NOMO-1 treated with DMSO at 0.1 percent for 48 hours (cell line): Measurements from ENCODE around the gene EEFSEC.

Source experiments
- DNase-seq: peaks from one replicate; lab custom pipeline; 2025; ENCODE audit not compliant: unreplicated experiment; lab: John Stamatoyannopoulos, UW

EEFSEC gene

GRCh38 chr3:128383316-128384235, 230.3 kb downstream of the EEFSEC start:
- DNase-seq, result no peak

DNA sequence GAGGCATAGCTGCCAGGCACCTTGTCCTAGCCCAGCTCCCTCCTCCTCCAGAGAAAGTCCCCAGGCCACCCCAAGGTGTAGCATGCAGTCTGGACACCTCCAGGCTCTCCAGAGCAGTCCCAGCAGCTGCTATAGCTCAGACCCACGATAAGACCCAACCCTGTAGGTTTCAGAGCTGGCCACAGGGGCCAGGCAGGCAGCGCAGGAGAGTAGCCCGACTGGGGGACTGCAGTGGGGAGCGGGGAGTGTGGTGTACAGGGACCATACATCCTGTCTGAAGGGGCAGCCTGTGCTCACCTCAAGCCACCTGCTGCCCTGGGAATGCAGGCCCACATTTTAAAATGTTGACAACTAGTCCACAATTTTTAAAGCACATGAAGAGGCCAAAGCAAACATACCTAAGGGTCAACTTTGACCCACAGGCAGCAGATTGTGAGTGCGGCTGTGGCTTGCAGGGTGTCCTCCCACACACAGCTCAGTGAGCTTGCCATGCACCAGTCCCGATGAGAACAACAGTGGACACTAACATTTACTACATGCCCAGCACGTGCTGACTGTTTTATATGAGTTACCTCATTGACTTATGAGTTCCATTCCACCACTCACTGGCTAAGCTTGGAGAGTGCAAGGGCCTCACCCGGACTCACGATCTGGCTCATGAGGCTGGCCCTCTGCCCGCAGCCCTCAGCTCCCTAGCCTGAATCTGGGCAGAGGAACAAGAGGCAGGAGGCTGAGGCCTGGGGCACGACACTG, 232.0 kb downstream of the EEFSEC start:
- DNase-seq, result no peak

- DNase-seq, result no peak
Observed at GRCh38 chr3:128388932-128389331, 235.7 kb downstream of the EEFSEC start.

GRCh38 chr3:128390867-128391266, 237.6 kb downstream of the EEFSEC start:
- no peak for DNase-seq

GRCh38 chr3:128392021-128392420, 238.7 kb downstream of the EEFSEC start:
- no peak for DNase-seq

DNA sequence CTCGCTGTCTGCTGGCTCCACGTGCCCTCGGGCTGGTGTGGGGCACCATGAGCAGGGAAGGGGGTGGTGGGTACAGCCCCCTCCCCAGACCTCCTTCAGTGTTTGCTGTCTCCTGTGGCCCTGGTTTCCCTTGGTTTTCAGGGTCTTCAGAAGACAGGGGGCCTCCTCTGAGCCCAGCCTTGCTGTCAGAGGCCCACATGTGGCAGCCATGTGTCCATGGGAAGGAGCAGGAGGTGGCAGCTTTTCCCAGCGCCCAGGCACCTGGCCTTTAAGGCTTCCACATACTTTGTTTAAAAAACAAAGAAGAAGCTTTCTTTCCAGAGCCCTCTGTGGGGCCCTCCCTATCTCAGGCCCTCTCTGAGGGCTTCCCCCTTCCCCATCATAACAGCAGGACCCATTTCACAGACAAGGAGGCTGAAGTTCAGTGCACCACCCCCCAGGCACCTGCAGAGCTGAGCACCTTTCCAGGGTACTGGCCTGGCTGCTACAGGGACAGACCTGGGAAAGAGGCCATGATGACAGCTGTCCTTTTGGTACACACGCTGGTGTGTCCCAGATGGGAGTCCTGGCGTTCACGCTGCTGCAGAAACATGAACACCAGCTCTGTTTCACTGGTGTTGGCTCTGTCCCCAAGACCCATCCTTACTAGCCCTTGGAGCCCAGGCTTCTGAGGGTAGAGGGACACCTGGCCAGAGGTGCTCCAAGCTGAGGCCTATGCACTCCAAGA, 239.7 kb downstream of the EEFSEC start:
- DNase-seq, result no peak

DNA sequence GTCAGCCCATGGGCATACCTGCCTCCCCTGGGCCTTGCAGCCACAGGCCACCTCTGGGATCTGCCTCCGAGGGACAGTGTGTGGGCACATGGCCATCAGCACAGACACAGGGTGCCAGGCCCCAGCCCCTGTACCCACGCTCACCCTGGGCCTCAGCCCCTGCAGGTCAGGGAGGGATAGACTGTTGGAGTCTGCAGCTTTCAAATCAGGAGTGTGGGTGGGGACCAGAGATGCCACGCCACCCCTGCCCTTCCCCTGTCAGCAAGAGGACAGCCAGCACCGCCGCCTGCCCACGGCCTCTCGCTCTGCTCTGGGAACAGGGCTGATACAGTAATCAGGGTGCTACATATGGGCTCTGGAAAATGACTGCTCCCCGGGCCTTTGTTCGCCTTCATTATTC, 240.8 kb downstream of the EEFSEC start:
- DNase-seq, result no peak

- no peak for DNase-seq
Observed at GRCh38 chr3:128395046-128395445, 241.8 kb downstream of the EEFSEC start.

DNA sequence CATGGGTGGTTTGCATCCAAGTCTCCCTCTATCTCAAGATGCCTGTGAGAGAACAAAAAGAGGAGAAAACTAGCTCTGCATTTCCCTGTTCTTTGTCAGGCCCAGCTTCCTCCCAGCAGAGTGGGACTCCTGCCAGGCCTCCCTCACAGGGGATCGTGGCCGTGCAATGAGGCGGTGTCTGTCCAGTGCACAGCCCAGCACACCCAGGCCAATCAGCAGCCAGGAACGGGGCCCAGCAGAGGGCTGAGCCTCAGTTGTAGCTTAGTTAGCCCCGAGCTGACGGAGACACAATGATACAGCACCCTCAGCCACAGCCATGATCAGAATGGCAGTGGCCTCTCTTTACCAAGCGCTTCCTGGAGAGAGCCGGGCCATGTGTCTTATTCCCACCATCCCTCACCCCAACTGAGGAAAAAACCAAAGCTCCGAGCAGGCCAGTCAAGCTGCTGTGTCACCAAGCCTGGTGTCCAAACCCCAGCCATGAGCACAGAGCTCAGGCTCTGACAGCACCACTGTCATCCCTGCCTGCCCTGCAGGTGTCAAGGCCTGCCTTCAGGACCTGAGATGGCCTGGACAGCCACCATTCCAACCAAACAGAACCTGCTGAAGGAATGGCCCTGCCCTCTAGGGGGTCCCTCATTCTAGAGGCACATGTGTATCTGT, 242.3 kb downstream of the EEFSEC start:
- DNase-seq, result no peak

DNA sequence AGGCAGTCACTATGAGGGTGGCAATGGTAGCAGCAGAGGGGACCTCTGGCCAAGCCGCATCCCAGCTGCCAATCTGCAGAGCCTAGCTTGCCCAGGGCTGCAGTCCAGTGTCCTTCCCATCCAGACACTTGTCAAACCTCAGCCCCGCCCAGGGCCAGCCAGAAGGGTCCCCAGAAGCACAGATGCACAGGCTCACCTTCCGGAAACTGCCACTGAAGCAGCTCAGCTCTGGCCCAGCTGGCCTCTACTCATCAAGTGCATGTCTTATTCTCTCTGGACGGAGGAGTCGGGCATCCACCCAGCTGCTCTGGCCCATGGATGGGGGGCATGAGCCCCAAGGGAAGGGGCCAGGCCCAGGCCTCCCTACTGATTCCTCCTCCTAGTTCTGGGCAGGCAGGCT, 244.2 kb downstream of the EEFSEC start:
- no peak for DNase-seq

- DNase-seq, result no peak
Observed at GRCh38 chr3:128398586-128398985, 245.3 kb downstream of the EEFSEC start.

DNA sequence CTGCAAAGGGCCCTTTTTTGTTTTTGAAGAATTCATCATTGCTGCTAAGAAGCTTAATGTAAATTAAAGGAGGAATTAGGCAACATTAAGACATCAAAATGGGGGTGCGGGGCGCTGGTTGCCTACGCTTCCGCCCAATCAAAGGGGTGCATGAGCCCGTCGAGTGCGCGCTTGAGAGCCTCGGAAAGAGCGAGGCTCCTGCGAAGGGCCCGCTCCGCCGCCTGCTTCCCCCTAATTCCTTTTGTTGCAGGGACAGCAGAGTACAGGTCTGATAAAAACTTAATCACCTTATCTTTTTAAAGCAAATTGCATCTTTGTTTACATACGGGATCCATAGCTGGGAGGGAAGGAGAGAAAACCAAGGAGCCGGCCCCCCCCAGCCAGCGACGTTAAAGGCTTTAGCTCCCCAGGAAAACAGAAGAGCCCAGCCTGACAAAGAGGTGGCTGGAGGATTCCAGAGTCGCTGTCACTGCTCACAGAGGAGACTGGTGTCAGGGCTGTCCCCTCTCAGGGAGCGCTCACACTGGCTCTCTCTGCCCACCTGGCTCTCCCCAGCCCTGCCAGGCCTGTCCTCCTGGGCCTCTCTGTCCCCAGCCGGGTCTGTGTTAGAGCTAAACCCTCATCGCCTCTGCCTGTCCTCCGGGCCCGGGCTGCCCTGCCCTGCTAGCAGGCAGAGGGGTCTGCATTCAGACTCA, 246.1 kb downstream of the EEFSEC start:
- no peak for DNase-seq

DNA sequence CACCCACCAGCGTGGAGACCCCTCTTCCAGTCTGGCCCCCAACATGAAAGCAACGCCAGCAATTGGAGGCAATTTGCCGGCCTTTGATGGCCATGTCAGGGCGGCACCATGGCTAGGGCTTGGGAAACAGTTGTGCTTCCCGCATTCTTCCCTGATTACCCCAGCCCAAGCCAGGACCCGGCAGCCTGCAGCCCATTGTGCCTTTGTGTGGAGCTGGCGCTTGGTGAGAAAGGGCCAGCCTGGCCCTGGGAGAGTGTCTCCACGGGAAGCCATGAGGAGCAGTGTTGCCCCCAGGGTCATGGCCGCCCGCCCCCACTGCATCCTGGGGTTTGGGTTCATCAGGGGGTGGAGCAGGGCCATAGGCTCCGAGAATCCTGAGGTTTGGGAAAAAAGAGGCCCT, 247.4 kb downstream of the EEFSEC start:
- no peak for DNase-seq

GRCh38 chr3:128402319-128402718, 249.0 kb downstream of the EEFSEC start:
- DNase-seq, result no peak

GRCh38 chr3:128402998-128403397, 249.7 kb downstream of the EEFSEC start:
- DNase-seq, result no peak

GRCh38 chr3:128404276-128405068, 251.2 kb downstream of the EEFSEC start:
- DNase-seq, result no peak

- DNase-seq, result no peak
Observed at GRCh38 chr3:128405554-128406277, 252.4 kb downstream of the EEFSEC start.

DNA sequence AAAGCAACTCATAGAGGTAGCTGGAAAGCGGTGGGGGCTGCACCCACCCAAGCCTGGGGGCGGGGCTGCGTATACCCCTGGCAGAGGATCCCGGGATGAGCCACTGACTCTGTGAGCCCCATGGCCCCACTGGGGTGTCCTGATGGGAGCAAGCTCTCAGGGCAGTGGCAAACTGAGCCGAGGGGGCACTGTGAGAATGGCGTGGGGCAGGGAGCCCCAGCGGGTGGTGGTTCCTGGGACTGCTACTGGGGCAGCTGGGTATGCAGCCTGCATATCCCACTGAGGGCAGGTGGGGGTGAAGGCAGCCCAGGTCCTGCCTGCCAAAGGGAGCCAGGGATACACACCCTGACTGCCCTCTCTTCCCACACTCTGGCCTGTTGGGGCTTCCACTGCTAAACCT, 254.0 kb downstream of the EEFSEC start:
- no peak for DNase-seq
